C4-2B (cell line): Measurements from ENCODE around the gene HIP1R.

Source experiments
- H3K27ac ChIP-seq: fragments of 450-650 bp; 2 replicates; pipeline ENCODE4 v1.5.1; 2017
- CTCF ChIP-seq: fragments of 450-650 bp; conservative IDR thresholded peaks from 2 replicates; pipeline ENCODE4 v1.5.1; 2017; ENCODE audit warnings: mild to moderate bottlenecking
- ZFX ChIP-seq: fragments of 450-650 bp; IDR thresholded peaks from 2 replicates; pipeline ENCODE4 v1.6.1; 2017

HIP1R gene

GRCh38 chr12:122834921-122835749 is at the start of gene HIP1R:
Gene HIP1R, plus strand, starts transcription at chr12:122835457. Its CDS starts 94 bp downstream, at chr12:122835551.
- H3K27ac ChIP-seq = peak within 1 kb of the TSS; percentile 73
- TF ChIP-seq ZFX = no peak
- no peak for TF ChIP-seq CTCF

- TF ChIP-seq ZFX (no peak), CTCF (no peak)
- H3K27ac ChIP-seq = no peak overlapping the region
Measured at GRCh38 chr12:122785503-122785902, 49.8 kb upstream of the HIP1R start.

- no peak overlapping the region for H3K27ac ChIP-seq
- no peak for TF ChIP-seq CTCF
- no peak for TF ChIP-seq ZFX
Measured at GRCh38 chr12:122788387-122788786, 46.9 kb upstream of the HIP1R start.

GRCh38 chr12:122789637-122790036 is 45.6 kb upstream of the HIP1R start:
- no peak overlapping the region for H3K27ac ChIP-seq
- no peak for TF ChIP-seq ZFX
- TF ChIP-seq CTCF = no peak

GRCh38 chr12:122790393-122791075 is 44.7 kb upstream of the HIP1R start:
- H3K27ac ChIP-seq = no peak overlapping the region
- TF ChIP-seq CTCF (no peak), ZFX (no peak)

- peak; percentile 82 for TF ChIP-seq CTCF
- TF ChIP-seq ZFX = no peak
- no peak overlapping the region for H3K27ac ChIP-seq
Measured at GRCh38 chr12:122793685-122794106, 41.6 kb upstream of the HIP1R start.

GRCh38 chr12:122795807-122796206 is 39.5 kb upstream of the HIP1R start:
- TF ChIP-seq CTCF (no peak), ZFX (no peak)

More at GRCh38 chr12:122795807-122796206, 39.5 kb upstream of the HIP1R start:
- no peak overlapping the region for H3K27ac ChIP-seq
